GM19238 (cell line): ENCODE results near the gene ZNF20.

Experiments used
- DNase-seq: peaks from one replicate; pipeline ENCODE4 v3.0.0; 2011; ENCODE audit warnings: low spot score; ENCODE audit not compliant: insufficient read length

The ZNF20 gene

DNA sequence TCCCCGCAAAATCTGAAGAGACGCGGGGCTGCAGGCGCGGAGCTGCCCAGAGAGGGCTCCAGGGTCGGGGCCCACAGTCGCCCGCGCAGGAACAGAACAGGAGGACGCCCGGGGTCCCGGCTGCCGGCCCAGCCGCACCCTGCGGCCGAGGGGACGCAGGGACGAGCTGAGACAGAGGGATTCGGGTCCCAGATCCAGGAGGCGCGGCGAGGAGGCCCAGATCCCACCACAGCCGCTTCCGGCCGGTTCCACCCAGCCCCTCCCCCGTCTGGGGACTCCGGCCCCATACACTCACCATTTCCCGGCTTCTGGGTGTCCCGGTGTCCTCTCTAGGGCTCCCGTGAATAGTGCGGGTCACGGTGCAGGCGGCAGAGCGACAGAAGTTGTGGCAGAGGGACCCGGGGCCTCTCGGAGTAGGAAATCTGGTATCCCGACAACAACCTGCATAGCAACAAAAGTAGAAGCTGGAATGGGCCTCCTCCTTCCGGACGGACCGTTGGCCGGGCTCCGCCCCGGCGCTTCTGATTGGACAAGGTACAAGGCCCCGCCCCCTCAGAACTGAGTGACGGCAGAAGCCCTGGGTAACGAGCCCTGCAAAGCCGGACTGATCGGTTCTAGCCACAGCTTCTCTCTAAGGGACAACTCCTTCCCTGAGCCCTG, at the start of gene ZNF20:
ZNF20 (minus strand) TSS at position 466 of the 660 bp plus-strand sequence; CDS start at position 298, 168 bp downstream.
- DNase-seq, result peak; percentile 88

DNA sequence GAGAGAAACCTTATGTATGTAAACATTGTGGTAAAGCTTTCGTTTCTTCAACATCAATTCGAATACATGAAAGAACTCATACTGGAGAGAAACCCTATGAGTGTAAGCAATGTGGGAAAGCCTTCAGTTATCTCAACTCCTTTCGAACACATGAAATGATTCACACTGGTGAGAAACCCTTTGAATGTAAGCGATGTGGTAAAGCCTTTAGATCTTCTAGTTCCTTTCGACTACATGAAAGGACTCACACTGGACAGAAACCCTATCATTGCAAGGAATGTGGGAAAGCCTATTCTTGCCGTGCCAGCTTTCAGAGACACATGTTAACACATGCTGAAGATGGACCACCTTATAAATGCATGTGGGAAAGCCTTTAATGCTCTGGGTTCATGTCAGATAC, 47.5 kb upstream of the ZNF20 start:
- DNase-seq, result no peak

DNA sequence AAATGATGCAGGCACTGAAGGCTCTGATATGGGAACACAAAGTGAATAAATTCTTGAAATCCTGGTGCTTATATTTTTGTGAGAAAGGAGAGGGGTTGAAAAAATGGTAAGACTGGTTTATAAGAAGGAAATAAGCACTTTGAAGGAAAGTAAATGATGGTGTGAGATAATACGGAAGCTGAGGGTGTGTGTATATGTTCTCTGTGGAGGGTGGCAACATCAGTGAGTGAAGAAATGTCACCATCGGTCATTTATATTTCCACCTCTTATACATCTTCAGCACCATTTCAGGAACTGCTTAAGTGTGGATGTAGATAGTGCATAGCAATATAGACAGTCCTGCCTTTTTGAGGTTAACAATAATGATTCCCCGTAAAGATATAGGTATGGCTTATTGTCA, 40.2 kb upstream of the ZNF20 start:
- no peak for DNase-seq

GRCh38 chr19:12166626-12167025, 26.5 kb upstream of the ZNF20 start:
- DNase-seq, result no peak

- no peak for DNase-seq
Measured at GRCh38 chr19:12163826-12164225, 23.7 kb upstream of the ZNF20 start.

DNA sequence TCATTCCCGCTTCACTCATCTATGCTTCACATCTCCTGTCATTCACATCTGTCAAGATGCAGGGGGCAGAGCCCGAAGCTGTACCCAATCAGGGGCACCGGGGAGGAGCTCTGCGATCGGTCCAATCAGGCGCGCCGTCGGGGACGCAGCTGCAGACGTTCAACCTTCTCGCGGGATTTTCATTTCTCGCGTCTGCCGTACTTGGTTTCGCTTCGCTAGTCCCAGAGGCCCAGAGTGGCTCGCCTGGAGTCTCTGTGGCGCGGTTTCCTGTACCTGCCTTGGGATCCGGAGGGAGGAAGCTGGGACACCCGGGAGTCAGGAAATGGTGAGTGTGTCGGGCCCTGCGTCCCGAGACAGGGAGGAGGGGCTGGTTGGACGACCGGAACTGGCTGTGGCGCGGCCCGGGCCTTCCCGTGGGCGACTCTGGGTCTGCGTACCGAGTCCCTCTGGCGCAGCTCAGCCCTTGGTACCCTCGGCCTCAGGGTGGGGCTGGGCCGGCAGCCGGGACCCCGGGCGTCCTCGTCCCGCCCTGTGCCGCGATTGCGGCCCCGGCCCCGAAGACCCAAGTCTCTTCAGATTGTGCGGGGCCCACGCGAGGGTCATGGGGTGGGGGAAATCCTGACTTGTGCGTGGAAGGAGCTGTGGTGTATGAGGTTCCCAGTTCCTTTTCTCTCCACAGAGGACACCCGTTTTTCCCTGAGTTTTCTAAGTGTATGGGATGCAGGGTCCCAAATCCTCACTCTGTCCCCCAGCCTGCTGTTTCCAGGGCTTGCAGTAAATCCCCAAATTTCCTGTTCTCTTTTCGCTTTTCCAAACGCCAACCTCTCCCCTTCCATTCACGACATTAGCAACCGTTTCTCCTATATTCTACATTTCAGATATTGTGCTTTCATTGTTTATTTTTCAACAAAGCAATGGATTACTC, 23.0 kb upstream of the ZNF20 start, which contains the start of gene ZNF136:
ZNF136 (plus strand) TSS at position 215 of the 925 bp plus-strand sequence; CDS start at position 323, 108 bp downstream.
- DNase-seq, result peak; percentile 97

GRCh38 chr19:12162513-12162881, 22.3 kb upstream of the ZNF20 start:
- no peak for DNase-seq

- no peak for DNase-seq
Measured at GRCh38 chr19:12159773-12160414, 19.7 kb upstream of the ZNF20 start.

- peak; percentile 68 for DNase-seq
Measured at GRCh38 chr19:12156223-12157058, 16.3 kb upstream of the ZNF20 start, which contains the start of gene ZNF625. Gene ZNF625 (minus strand): TSS chr19:12156734. CDS start chr19:12156558, 176 bp downstream.

DNA sequence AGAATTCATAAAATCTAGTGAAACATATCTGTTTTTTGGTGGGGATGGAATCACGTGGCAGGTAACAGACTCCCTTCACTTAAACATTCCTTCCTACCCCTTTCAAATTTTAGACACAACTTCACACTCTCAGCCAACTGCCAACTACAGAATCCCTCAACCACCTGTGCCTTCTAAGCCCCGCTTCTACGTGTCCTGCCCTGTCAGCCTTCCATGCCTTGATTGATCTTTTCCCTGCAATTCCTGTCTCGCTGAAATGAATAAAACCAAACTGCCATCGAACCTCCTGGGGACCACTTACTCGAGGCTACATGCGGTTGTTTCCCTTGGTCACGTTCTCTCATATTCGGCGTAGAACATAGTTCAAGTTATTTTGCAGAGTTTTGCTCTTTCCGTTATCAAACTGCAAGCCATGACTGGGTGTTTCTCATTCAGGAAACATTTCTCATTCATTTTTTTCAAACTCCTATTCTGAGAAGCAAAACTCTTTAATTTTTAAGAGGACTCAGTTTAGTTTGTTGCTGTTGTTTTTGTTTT, 15.2 kb upstream of the ZNF20 start:
- DNase-seq, result no peak

DNA sequence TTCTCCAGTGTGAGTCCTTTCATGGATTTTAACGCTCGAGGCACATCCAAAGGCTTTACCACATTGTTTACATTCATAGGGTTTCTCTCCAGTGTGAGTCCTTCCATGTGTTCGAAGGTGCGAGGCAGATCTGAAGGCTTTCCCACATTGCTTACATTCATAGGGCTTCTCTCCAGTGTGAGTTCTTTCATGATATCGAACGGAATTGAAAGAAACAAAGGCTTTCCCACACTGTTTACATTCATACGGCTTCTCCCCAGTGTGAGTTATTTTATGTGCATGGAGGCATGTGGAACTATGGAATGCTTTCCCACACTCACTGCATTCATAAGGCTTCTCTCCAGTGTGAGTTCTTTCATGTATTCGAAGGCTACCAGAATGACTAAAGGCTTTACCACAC, 5.2 kb upstream of the ZNF20 start:
- DNase-seq, result no peak

- DNase-seq, result no peak
Measured at GRCh38 chr19:12141405-12141736, 1.2 kb upstream of the ZNF20 start.

DNA sequence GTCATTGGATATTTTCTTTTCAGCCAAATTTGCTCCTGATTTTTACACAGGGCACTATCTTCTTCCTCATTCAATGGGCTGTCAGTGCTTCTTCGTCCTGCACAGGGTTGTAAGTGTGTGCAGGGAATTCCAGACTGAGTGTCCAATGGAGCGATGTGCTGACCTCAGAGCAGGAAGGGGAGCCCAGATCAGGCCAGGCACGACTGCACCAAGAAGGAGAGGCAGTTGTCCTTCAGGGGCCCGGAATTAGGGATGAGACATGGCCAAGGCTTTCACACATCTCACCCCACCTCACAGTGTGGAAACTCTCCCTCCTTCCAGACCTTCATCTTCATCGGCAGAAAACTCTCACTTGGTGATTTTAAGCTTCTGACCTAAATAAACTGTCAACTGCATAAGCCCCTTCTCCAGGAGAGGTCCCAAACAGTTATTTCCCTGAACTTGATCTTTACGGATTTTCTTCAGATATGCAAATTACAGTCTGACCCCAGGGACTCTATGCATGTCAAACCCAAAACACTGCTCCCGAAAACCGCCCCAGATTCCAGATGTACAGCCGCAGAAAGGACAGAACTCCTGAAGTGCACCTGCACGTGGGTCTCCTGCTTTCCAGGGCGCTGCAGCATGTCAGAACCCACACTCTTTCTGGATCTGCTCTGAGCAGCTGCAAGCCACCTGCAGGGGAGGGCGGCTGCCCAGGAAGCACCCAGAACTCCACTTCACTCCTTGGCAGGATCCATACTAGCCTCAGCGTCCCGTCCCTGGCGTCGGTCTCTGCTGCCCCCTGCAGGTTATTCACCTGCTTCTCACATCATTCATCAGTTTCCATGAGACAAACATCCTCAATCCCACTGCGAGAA, 625 bp upstream of the ZNF20 start:
- DNase-seq, result peak; percentile 60

GRCh38 chr19:12139269-12139668, 881 bp downstream of the ZNF20 start:
- no peak for DNase-seq

GRCh38 chr19:12137221-12137940, 2.8 kb downstream of the ZNF20 start:
- DNase-seq, result no peak

GRCh38 chr19:12133069-12133468, 7.1 kb downstream of the ZNF20 start:
- DNase-seq, result no peak

DNA sequence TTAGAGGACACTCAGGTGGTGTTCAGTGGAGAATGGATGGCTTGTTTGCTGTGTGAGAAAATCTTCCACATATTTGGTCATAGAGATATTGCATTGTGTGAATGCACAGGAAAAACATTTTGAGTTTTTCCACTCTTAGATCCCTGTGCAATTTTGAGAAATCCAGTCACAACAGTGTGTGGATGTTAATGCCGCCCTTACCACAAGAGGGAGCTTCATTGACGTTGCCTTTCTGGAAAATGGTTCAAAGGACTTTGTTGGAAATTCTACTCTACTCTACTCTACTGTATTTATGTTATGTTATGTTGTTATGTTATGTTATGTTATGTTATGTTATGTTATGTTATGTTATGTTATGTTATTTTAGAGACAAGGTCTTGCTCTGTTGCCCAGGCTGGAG, 13.4 kb downstream of the ZNF20 start:
- DNase-seq, result no peak

GRCh38 chr19:12117201-12117970, 22.8 kb downstream of the ZNF20 start:
- DNase-seq, result no peak
